Measurements from ENCODE around the gene RAB11A. TPM values are rescaled to one million over a fixed set of nuclear protein-coding genes. Genes with fewer than 3 reads are reported as not detected.

RAB11A gene
- total RNA-seq, 2 donors from 2014 or later = 178 to 223 TPM

- intact Hi-C loops (cut with DNase I) = no loop called here
- H3K36me3 ChIP-seq = no peaks in the 10 kb centered on the region
- no peaks in the 10 kb centered on the region for H3K9me3 ChIP-seq
- TF ChIP-seq POLR2AphosphoS5 (IDR thresholded peaks at IDR 0.05) = no peak
- TF ChIP-seq POLR2A (IDR thresholded peaks at IDR 0.05) = no peak
- no peak for TF ChIP-seq CTCF (IDR thresholded peaks at IDR 0.05)
- no peaks in the 10 kb centered on the region for H3K27me3 ChIP-seq (replicated peaks; ENCODE audit: insufficient read depth)
- no peak overlapping the region for H3K4me3 ChIP-seq
- H3K27ac ChIP-seq = no peak overlapping the region
- no peak for DNase-seq (ENCODE audit: low spot score)
- 21% methylated on average over 11 of the region's 11 CpGs for WGBS
- peaks cover 2% of the 10 kb centered on the region for H3K4me1 ChIP-seq (replicated peaks)
Observed at GRCh38 chr15:65841121-65841930, 28.0 kb upstream of the RAB11A start.

GRCh38 chr15:65845826-65846519 is 23.3 kb upstream of the RAB11A start:
- no peak overlapping the region for H3K27ac ChIP-seq
- peaks cover 2% of the 10 kb centered on the region for H3K4me1 ChIP-seq (replicated peaks)
- intact Hi-C loops (cut with DNase I) = no loop called here
- whole genome bisulfite sequencing = 70% methylated on average over 9 of the region's 9 CpGs
- no peaks in the 10 kb centered on the region for H3K27me3 ChIP-seq (replicated peaks; ENCODE audit: insufficient read depth)
- H3K4me3 ChIP-seq = no peak overlapping the region
- DNase-seq (ENCODE audit: low spot score) = no peak
- no peaks in the 10 kb centered on the region for H3K36me3 ChIP-seq
- TF ChIP-seq POLR2AphosphoS5 (IDR thresholded peaks at IDR 0.05) (no peak), POLR2A (IDR thresholded peaks at IDR 0.05) (no peak), CTCF (IDR thresholded peaks at IDR 0.05) (no peak)
- no peaks in the 10 kb centered on the region for H3K9me3 ChIP-seq

- Histone ChIP-seq H3K4me3 (no peak overlapping the region), H3K27ac (no peak overlapping the region), H3K36me3 (no peaks in the 10 kb centered on the region), H3K27me3 (replicated peaks; ENCODE audit: insufficient read depth) (no peaks in the 10 kb centered on the region), H3K9me3 (no peaks in the 10 kb centered on the region), H3K4me1 (replicated peaks) (no peaks in the 10 kb centered on the region)
- intact Hi-C loops (cut with DNase I) = no loop called here
- TF ChIP-seq POLR2AphosphoS5 (IDR thresholded peaks at IDR 0.05) (no peak), POLR2A (IDR thresholded peaks at IDR 0.05) (no peak), CTCF (IDR thresholded peaks at IDR 0.05) (no peak)
- DNase-seq (ENCODE audit: low spot score) = no peak
Observed at GRCh38 chr15:65847989-65848388, 21.3 kb upstream of the RAB11A start.

GRCh38 chr15:65851981-65852380 is 17.3 kb upstream of the RAB11A start:
- H3K4me3 ChIP-seq = no peak overlapping the region
- H3K9me3 ChIP-seq = no peaks in the 10 kb centered on the region
- no peak overlapping the region for H3K27ac ChIP-seq
- H3K4me1 ChIP-seq (replicated peaks) = no peaks in the 10 kb centered on the region
- 97% methylated on average over 5 of the region's 5 CpGs for WGBS
- H3K27me3 ChIP-seq (replicated peaks; ENCODE audit: insufficient read depth) = no peaks in the 10 kb centered on the region
- intact Hi-C loops (cut with DNase I) = no loop called here
- H3K36me3 ChIP-seq = no peaks in the 10 kb centered on the region
- TF ChIP-seq POLR2A (IDR thresholded peaks at IDR 0.05) = no peak
- TF ChIP-seq POLR2AphosphoS5 (IDR thresholded peaks at IDR 0.05) = no peak
- TF ChIP-seq CTCF (IDR thresholded peaks at IDR 0.05) = no peak
- no peak for DNase-seq (ENCODE audit: low spot score)

Measured in prostate gland (tissue), 2 donors.